Adrenal gland (tissue), 12 donors: Measurements from ENCODE around the gene TEAD1. TPM values are rescaled to one million over a fixed set of nuclear protein-coding genes. Genes with fewer than 3 reads are reported as not detected.

Source experiments
- DNase-seq, 7 donors: peaks; one replicate each; pipeline ENCODE4 v3.0.0-alpha.2; 2019 to 2020
- H3K27ac ChIP-seq, 5 donors: fragments of 200-600 bp; sonication (generic) in 4 of 5; 1 replicate in 3 of 5; 2 replicates in 2 of 5; pipeline versions ENCODE4 v1.5.1 to v1.8.0; 2016 to 2020; ENCODE audit warnings: mild to moderate bottlenecking in 1 of 5
- H3K27me3 ChIP-seq: fragments of 200-600 bp; 2 replicates; pipeline ENCODE4 v1.8.0; 2021
- H3K36me3 ChIP-seq, 2 donors: fragments of 200-600 bp; replicated peaks in 1 of 2; 1 replicate in 1 of 2; 2 replicates in 1 of 2; pipeline versions ENCODE4 v1.5.1 to v1.8.0; 2018 to 2022
- H3K4me1 ChIP-seq, 2 donors: fragments of 200-600 bp; replicated peaks in 1 of 2; 1 replicate in 1 of 2; 2 replicates in 1 of 2; pipeline versions ENCODE4 v1.5.1 to v1.8.0; 2018 to 2021
- H3K4me3 ChIP-seq, 4 donors: fragments of 200-600 bp; sonication (generic) in 3 of 4; one replicate each; pipeline ENCODE4 v1.5.1; 2016 to 2018
- H3K9me3 ChIP-seq, 3 donors: fragments of 200-600 bp; sonication (generic) in 1 of 3; replicated peaks in 1 of 3; 1 replicate in 2 of 3; 2 replicates in 1 of 3; pipeline versions ENCODE4 v1.5.1 to v1.8.0; 2016 to 2021
- POLR2A ChIP-seq, 2 donors: fragments of 450-650 bp; IDR thresholded peaks; one replicate each; pipeline ENCODE4 v1.6.1; 2017; ENCODE audit warnings: antibody characterized with exemption in 2 of 2, mild to moderate bottlenecking in 2 of 2, moderate library complexity in 1 of 2
- WGBS, 4 donors: extraction: QIAGEN DNeasy Blood & Tissue Kit in 2 of 4; methylation state at CpG; one replicate each; pipeline versions ENCODE4 v1.1.5 to v1.1.7; 2013 to 2017; 5-methylcytosine and 5-hydroxymethylcytosine counted together
- intact Hi-C, 2 donors: fragments of 100-400 bp; cut with DNase I; formaldehyde crosslinking; loops; one replicate each; pipeline versions ENCODE4 v1.14.1 to v1.15.0; 2022 to 2023
- polyA plus RNA-seq, 3 donors: library from polyadenylated mRNA; stranded (reverse); fragments of 200-250 nt in 2 of 3; fragments of 350-450 nt in 1 of 3; fragmentation: Illumina TruSeq in 1 of 3; extraction: RNeasy Lipid Tissue Mini Kit (QIAGEN cat#74804) in 1 of 3; gene quantifications; one replicate each; pipeline ENCODE4 v1.2.3, GENCODE V29; 2013 to 2014
- total RNA-seq, 9 donors: library from RNA; depleted of rRNA in 4 of 9; stranded (reverse); fragments of >200 nt in 4 of 9; fragments of 120-200 nt in 1 of 9; fragmentation: NEBNext Ultra II Directional in 1 of 9; extraction: Animal tissue kit (Norgen Biotek cat#: 25700) in 1 of 9; gene quantifications; one replicate each; pipeline versions ENCODE4 v1.1.0 to v1.2.4, GENCODE V29; 2013 to 2023
- TF ChIP-seq, protein P1 (sequence below), 6 experiments: fragments of 450-650 bp in 4 of 6; fragments of 200-600 bp in 2 of 6; sonication (generic) in 1 of 6; IDR thresholded peaks; 1 replicate in 5 of 6; 2 replicates in 1 of 6; pipeline versions ENCODE4 v1.5.1 to v1.8.0; 2016 to 2021; ENCODE audit warnings: antibody characterized with exemption in 6 of 6, mild to moderate bottlenecking in 2 of 6, moderate library complexity in 1 of 6
- donor health status: healthy with polysubstance abuse.
- donor health status: Bipolar disorder and iron deficiency.
- donor health status: DM: yes; HTN: yes; CAD: no.
- donor health status: DM: no; HTN: no; CAD: no.
- donor health status: DM: no; HTN: no; CAD: no.
- donor health status: DM: yes; HTN: yes; CAD: no.

TEAD1 gene
- total and polyA plus RNA-seq, 12 donors, result 3.9 to 49.9 (median 35.1) TPM

DNA sequence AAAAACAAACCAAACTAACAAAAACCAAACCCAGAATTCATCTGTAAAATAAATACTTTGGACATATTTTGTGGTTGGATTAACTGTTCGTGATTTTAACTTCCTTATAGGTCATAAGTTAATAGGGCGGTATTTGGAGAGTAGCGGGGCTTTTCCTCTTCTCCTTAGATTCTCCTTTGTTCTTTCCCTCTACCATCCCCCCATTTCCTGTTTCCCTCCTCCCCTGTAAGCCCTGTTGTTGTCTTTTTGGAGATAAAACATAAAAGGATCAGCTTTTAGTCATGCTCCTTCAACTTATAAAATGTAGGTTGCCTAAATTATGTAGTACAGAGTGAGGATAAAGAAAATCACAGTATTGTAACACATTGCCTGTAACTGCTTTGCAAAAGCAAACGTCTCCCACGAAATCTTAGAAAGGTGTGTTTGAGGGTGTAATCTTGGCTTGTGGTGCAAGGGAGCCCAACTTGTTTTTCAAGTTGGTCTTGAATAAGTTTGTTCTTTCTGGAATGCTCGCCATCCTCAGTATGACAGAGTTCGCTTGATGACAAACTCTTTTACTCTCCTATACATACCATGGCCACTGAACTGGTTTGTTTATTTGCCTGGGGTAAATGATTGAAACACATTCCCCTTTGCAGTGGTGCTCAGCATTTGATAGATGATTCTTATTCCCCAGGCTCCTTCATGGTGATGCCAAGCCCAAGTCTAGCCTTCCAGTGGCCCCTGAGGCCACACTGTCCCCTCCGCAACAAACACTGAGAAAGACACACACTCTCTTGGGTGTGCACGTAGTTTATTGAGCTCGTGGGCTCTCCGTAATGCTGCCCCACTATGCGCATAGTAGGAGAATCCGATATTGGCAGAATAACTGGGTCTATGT is 49.4 kb downstream of the TEAD1 start:
- H3K27ac ChIP-seq, result peak overlapping the region in 1 of 5 donors; percentile 4
- peaks cover 9 to 43% of the 10 kb centered on the region in 2 donors for H3K4me1 ChIP-seq
- TF ChIP-seq, protein P1, sequence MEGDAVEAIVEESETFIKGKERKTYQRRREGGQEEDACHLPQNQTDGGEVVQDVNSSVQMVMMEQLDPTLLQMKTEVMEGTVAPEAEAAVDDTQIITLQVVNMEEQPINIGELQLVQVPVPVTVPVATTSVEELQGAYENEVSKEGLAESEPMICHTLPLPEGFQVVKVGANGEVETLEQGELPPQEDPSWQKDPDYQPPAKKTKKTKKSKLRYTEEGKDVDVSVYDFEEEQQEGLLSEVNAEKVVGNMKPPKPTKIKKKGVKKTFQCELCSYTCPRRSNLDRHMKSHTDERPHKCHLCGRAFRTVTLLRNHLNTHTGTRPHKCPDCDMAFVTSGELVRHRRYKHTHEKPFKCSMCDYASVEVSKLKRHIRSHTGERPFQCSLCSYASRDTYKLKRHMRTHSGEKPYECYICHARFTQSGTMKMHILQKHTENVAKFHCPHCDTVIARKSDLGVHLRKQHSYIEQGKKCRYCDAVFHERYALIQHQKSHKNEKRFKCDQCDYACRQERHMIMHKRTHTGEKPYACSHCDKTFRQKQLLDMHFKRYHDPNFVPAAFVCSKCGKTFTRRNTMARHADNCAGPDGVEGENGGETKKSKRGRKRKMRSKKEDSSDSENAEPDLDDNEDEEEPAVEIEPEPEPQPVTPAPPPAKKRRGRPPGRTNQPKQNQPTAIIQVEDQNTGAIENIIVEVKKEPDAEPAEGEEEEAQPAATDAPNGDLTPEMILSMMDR (IDR thresholded peaks at IDR 0.05), result no peak
- TF ChIP-seq POLR2A (IDR thresholded peaks at IDR 0.05), result no peak

DNA sequence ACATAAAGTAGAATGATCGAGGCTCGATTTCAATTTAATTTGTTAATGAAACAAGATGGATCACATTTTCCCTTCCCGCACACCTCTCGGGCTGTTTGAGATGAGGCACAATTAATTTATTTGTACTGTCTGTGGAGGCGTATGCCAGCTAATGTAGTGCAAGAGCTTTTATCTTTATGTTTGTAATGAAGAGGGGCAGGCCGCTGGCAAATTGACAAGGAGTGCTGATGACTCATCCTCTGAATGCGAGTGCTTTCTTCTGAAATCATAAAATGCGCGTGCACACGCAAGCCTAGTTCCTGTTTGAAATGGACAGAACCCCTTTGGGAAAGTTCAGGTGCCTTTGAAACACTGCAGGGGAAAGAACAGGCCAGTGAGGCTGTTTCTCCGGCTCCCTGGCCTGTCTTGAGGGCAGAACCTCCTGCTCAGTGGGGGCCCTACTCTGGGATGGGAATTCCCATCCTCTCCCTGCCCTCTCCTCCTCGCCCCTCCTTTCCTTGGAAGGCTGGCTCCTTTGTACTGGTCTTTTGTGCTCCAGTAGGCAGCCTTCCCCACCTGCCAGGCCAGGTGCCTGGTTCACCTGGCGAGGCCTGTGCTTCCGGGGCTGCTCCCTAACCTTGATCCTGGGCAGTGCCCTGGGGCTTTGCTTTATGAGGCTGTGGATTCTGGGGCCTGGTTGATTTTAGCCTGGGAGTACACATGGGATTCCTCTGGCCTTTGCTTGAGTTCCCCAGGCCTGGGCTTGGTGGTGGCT is 50.3 kb downstream of the TEAD1 start:
- Histone ChIP-seq H3K27ac (peak overlapping the region in 3 of 5 donors; percentile 20 to 74 (median 40)), H3K4me1 (peaks cover 9 to 43% of the 10 kb centered on the region in 2 donors), H3K9me3 (no peaks in the 10 kb centered on the region), H3K4me3 (no peak overlapping the region), H3K27me3 (no peaks in the 10 kb centered on the region), H3K36me3 (no peaks in the 10 kb centered on the region)
- intact Hi-C loops, result no loop called here
- no peak for TF ChIP-seq POLR2A (IDR thresholded peaks at IDR 0.05)
- TF ChIP-seq, protein P1 (IDR thresholded peaks at IDR 0.05), result no peak
- WGBS, 4 donors, result 41 to 58% (median 46%) methylated on average over 12 to 14 of the region's 14 CpGs
- DNase-seq, result peak; percentile 89 to 97 (median 93)

More for the DNA sequence above, 49.4 kb downstream of the TEAD1 start:
- Histone ChIP-seq H3K9me3 (no peaks in the 10 kb centered on the region), H3K27me3 (no peaks in the 10 kb centered on the region), H3K4me3 (no peak overlapping the region), H3K36me3 (no peaks in the 10 kb centered on the region)
- intact Hi-C loops, result no loop called here
- no peak for DNase-seq
- 74 to 76% (median 75%) methylated on average over 13 of the region's 13 CpGs for WGBS, 4 donors

DNA sequence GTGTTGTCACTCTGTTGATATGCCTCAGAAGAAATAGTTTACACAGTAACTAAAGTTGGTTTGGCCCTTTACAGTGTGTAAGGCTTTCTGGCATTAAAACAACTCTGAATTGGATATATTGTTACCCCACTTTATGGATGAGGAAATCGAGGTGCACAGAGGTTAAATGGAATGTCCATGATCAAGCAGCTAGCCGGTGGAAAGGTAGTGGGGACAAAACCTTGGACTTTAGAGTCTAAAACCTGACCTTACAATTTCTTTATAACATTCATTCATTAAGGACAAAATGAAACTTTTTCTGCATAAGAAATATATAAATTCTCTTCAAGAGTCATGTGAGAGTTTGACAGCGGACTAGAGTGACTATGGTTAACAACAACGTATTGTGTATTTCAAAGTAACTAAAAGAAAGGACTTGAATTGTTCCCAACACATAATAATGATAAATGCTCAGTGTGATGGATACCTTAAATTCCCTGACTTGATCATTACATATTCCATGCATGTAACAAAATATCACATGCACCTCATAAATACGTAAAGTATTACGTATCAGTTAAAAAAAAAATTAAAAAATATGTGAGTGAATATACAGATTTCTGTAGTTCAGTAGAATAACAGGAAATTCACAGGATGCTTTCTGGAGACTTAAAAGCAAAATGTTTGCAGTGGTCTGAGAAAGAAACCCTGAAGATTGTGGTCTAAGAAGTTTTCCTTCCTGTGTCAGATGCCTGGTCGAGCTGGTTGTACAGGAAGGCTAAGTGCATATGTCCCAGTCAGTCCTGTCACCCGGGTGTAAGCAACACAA is 51.0 kb downstream of the TEAD1 start:
- DNase-seq, result no peak
- intact Hi-C loops, result no loop called here
- H3K27me3 ChIP-seq, result no peaks in the 10 kb centered on the region
- H3K27ac ChIP-seq, result peak overlapping the region in 3 of 5 donors; percentile 20 to 74 (median 40)
- TF ChIP-seq, protein P1 (IDR thresholded peaks at IDR 0.05), result no peak
- TF ChIP-seq POLR2A (IDR thresholded peaks at IDR 0.05), result no peak
- no peaks in the 10 kb centered on the region for H3K36me3 ChIP-seq
- no peak overlapping the region for H3K4me3 ChIP-seq
- H3K4me1 ChIP-seq, result peaks cover 9 to 43% of the 10 kb centered on the region in 2 donors
- no peaks in the 10 kb centered on the region for H3K9me3 ChIP-seq
- 72 to 78% (median 72%) methylated on average over 8 of the region's 8 CpGs for WGBS, 4 donors
